Measurements from ENCODE around the gene PGAM1. TPM values are rescaled to one million over a fixed set of nuclear protein-coding genes. Genes with fewer than 3 reads are reported as not detected.
"Not testable (repeated sequence)": the region's sequence is repeated elsewhere in the genome, so short reads cannot be mapped to it uniquely, and the experiment has no call there.

Gene PGAM1
- polyA plus RNA-seq, 1 donor = 160 TPM

DNA sequence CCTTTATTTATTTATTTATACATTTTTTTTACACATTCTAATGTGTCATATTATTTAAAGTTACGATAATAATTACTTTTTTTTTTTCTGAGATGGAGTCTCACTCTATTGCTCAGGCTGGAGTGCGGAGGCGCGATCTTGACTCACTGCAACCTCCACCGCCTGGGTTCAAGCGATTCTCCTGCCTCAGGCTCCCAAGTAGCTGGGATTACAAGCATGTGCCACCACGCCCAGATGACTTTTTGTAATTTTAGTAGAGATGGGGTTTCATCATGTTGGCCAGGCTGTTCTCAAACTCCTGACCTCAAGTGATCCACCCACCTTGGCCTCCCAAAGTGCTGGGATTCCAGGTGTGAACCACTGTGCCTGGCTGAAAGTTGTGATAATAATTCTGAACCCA lies 19.5 kb upstream of the PGAM1 start:
- DNase-seq = not testable (repeated sequence)

DNA sequence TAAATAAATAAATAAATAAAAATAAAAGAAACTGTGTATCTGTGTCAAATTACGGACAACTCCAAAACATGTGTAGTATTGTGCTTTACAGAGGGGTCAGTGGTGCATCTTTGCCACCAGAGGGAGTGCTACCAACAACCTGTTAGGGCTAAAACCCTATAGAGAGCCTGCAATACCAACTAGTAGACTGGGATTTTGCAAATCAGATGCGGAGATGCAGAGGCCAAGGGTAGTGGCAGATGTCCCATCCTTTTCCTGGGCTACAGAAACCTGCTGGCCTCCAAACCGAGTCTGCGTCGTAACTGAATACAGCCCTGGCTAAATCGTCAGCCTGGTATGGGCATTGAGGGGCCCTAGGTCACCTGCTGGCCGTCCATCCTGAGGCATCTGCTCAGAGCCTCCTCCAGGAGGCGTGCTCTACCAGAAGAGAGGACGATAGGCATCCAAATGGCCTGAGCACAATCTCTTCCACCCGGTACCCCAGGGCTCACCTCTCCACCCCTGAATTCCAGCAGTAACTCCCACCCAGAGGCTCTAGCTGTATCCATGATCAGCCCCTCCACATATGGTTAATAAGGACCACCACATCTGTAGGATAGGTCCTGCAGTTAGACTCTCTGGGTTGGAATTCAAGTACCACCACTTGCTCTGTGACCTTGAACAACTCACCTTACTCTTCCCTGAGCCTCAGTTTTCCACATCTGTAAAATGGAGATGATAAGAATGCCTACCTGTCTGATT lies 18.6 kb upstream of the PGAM1 start:
- DNase-seq = peak; percentile 75

DNA sequence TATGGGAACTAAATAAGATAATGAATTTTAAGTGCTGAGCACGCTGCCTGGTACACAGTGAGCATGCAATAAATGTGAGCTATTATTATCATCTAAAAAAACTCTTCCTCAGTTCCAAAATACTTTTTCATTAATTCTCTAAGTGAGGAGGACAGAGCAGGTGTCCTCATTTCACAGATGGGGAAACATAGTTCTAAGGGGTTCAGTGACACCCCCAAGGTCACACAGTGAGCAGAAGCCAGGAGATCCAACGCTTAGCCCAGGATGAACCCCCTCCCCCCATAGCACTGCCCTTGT lies 18.1 kb upstream of the PGAM1 start:
- DNase-seq = no peak

DNA sequence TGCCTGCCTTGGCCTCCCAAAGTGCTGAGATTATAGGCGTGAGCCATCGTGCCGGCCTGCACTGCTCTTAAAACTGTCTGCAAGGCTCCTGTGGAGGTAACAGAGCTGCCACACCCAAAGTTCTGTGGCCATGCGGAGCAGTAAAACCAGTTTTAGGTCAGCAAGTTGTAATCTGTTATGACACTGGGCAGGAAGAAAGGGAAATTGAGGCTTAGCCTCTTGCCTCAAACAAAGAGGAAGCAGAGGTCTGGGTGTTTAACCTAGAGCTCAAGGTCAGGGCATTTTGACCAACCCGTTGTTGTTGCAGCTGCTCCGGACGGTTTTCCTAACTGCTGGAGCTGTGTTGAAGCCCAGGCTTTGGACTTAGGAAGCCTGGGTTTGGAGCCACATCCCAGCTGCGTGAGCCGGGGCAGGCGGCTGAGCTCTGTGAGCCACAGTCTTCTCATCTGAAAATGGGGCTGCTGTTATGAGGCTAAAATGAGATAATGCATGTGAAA lies 17.4 kb upstream of the PGAM1 start:
- DNase-seq = no peak

DNA sequence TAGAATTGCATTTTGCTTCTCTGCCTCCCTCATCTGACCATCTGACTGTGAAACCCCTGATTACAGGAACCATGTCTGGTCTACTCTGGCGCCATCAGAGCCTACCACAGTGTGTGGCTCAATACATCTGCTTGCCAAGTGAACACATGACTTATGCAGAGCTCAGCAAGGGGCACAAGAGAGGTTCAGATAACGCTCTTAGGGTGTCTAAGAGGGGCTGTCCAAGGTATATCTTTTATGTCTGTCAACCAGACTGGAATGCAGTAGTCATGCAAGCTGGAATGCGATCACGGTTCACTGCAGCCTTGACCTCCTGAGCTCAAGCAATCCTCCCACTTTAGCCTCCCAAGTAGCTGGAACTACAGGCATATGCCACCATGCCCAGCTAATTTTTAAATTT lies 14.6 kb upstream of the PGAM1 start:
- no peak for DNase-seq

DNA sequence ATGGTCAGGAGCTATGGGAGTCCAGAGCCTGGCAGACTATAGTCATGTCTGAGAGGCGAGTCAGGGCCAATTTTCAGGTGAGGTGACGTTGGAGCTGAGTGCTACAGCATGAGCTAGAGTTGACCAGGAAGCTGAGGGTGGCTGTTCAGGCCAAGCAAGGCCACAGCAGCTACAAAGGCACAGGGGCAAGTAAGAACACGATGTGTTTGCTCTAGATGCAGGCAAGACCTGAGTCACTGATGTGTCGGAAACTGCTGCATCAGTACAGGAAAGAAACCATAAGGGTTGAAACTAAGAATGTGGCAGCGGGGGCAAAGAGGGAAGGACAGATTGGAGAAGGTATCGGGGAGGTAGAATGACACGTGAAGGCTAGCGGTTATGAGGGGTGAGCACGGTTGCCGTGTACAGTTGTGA lies 13.1 kb upstream of the PGAM1 start:
- DNase-seq = no peak

DNA sequence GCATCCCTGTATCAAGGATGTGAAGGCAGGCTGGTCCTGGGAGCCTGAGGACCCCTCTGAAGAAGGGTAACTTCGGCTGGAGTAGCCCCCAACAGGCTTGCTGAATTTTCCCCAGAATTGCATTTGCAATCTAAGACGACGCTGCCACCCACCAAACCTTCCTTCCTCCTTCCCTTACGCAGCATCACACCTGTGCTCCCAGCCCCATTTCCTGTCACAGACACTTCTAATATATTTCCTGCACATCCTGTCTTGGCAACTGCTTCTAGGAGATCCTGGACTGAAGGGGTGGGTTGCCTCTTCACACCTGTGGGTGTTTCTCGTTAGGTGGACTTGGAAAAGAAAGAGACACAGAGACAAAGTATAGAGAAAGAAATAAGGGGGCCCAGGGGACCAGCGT lies 9.4 kb upstream of the PGAM1 start:
- no peak for DNase-seq

DNA sequence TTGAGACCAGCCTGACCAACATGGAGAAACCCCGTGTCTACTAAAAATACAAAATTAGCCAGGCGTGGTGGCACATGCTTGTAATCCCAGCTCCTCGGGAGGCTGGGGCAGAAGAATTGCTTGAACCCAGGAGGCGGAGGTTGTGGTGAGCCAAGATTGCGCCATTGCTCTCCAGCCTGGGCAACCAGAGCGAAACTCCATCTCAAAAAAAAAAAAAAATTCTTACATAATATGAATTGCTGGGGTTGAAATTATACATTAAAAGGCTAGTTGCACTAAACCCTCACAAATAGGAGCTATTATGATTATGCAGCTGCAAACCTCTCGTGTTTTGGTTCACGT lies 2.3 kb upstream of the PGAM1 start:
- not testable (repeated sequence) for DNase-seq

DNA sequence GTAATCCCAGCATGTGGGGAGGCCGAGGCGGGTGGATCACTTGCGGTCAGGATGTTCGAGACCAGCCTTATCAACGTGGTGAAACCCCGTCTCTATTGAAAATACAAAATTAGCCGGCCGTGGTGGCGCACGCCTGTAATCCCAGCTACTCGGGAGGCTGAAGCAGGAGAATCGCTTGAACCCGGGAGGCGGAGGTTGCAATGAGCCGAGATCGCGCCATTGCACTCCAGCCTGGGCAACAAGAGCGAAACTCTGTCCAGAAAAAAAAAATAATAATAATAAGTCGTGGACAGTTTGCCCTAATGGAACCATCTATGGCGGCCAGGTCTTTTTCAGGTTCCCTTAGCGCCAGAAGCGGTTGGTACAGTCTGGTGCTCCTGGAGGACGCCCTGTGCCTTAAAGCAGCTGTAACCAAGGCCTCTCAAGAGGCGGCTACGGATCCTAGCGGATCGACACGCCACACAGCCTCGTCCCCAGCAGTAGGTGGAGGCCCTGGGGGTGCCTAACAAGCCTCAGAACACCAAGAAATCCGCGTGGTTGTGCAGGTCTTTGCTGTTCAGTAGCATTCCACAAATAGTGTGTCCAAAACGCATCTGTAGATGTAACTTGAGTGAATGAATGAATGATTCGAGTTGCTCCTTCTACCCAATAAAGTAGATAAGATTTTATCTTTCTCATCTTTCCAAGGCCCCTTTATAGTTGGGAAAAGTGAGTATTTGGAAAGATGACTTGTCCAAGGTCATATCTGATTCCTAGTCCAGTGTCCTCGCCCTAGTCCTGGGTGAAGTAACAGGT lies 982 bp downstream of the PGAM1 start:
- no peak for DNase-seq

DNA sequence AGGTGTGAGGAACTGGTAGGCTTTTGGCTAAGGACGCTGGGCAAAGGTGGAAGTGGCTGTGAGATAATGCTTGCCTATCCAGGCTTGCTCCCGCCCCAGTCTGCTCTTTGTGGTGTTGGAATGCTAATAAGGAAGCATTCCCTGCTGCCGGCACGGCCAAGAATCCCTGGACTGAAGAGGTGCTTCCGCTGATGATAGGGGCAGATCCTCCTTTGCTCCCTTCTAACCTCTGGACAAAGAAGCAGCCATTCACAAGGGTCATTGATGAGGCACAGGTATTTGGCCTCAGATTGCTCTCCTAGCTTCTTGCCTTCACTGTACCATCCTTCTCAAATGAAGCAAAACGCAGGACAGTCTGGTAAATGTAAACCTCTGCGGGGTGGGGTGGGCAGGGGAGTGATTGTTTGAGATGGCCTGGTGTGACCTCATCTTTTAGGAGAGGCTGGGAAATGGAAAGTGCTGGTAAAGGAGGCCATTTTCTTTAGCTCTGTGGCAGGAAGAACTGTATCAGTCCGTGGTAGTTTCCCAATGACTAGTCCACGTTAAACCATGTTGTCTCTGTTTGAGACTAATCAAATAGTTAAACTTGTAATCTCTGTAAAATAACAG lies 1.7 kb downstream of the PGAM1 start:
- no peak for DNase-seq

DNA sequence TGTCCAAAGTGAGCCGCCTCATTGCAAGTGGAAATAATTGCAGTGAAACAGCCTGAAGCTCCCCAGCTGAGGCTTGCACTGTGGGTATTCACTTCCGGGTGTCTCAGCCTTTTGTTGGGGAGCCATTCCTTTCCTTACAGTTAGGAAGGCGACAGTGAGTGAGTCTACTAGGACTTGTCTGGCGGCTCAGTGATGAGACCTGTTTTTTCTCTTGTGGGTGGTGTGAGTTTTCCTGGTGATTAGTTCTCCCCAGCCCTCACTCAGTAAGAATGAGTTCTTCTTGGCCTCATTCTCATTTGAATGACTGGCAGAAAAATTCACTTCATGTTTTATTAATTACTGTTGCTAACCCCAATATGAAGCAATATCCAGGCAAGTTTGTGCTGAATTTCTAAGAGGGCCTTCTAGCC lies 2.6 kb downstream of the PGAM1 start:
- DNase-seq = no peak

DNA sequence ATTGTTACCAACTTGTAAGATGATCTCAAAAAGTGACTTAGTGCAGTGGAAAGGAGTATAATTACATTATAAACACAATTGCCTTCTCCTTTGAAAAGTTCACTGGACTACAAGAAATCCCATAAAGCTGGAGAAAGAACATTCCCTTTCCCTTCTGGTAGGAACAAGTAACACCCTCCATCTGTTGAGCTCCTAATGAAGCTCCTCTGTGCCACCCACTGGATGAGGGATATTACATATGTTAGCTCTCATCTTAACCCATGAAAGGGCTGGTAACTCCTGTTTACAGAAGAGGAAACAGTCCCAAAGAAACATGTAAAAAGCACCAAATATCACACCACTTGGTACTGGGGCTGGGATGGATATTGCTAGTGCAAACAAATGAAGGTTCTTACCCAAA lies 8.1 kb downstream of the PGAM1 start:
- DNase-seq = no peak

DNA sequence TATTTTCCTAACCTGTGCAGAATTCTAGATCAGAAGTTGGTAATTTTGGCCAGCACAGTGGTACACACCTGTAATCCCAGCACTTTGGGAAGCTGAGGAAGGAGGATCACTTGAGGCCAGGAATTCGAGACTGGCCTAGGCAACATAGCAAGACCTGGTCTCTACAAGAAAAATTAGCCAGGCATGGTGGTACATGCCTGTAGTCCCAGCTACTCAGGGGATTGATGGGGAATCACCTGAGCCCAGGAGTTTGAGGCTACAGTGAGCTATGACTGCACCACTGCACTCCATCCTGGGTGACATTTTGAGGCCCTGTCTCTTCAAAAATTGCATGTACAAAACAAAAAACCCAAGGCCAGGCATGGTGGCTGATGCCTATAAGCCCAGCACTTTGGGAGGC lies 8.6 kb downstream of the PGAM1 start:
- no peak for DNase-seq

DNA sequence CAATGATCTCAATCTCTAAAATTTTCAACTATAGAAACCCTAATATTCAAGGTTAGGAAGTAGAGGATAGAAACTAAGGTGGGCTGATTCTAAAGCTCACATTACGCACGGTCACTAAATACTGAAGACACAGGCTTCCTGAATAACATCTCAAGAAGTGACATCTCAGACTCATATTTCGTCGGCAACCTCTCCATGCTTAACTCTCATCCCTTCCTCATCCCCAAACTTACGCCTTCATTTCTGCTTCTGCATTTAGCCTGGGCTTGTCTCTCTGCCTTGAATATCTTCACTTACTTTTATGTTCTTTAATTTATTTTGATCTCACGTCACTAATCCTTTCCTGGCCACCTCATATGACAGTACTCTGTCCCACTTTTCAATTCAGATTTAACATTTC lies 9.2 kb downstream of the PGAM1 start:
- DNase-seq = no peak

DNA sequence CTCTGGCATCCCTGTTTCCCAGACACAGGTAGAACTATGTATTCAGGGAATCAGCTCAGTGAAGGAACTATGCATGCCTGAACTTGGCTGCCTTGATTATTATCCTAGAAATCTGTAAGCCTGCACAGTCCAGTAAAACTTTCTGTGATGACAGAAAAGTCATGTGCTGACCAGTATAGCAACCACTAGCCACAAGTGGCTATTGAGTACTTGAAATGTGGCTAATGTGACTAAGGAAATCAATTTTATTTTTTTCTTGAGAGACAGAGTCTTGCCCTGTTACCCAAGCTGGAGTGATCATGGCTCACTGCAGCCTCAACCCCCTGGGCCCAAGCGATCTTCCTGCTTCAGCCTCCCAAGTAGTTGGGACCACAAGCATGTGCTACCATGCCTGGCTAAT lies 16.3 kb downstream of the PGAM1 start:
- no peak for DNase-seq

DNA sequence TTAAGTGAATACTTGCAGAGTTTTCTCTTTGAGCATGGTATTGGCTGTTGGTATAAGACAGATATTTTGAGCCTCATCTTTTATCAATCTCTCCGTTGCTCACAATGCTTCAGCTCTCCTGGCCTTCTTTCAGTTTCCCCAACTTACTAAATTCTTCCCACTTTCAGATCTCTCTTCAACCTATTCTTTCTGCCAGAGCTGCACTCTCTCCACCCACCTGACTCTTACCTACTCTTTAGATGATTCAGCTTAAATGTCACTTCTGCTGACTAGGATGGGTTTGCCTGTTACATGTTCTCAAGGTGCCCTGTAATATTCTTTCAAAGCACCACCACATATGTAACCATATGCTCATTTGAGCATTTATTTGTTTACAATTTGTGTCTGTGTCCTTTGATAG lies 18.2 kb downstream of the PGAM1 start:
- DNase-seq = no peak

DNA sequence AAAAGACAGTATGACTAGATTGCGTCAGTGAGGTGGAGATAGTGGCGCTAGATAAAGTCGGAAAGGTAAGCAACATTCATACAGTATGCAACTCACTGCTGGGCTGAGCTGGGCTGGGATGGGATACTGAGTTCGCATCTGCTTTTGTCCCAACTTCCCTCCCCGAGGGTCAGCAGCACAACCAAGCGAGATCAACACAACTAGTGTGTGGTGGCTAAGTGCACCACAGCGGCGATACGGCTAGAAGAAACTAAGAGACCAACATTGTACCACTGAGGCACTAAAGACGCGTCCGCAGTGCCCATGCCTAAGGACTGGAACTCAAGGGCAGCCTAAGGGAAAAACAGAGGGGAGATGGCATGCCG lies 19.3 kb downstream of the PGAM1 start:
- DNase-seq = no peak

DNA sequence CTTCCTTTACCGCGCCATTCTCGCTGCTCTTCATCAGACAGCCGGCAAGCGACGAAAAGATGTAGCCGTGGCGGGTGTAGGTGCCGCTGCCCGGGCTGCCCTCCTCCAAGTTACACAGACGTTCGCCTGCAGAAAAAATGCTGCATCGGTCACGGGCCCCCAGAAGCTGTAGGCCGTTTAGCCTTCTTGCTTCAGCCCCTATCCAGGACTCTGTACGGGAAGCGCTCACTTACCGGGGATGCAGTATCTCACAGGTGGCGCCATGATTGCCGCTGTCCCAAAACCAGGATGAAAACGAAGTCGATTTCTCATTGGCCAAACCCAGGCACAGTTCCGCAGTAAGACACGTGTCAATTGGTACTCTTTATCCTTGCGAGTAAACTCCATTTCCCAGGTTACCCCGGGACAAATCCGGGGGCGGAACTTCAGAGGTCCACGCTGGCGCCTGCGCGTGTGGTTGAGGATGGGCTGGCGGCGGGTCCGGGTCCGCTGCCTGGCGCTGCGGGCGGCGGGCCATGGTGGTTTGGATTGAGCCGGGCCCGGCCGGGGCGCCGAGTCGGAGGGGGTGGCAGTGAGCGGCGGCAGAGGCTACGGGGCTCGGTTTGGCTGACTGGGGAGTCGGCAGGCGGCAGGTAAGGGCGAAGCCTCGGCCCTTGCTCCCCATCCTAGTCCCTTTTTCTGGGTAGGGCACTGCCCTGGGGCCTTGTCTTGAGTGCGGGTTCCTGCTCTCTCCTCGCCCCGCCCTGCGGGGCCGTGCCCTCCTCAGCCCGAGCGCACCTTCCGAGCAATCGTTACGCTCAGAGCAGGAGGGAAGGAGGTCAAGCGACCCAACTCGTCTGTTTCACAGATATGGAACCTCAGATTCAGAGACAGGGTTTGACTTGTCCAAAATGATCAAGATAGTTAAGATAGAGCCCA lies 20.0 kb downstream of the PGAM1 start, which contains the start of the genes EXOSC1 and ZDHHC16:
EXOSC1 (minus strand) TSS at position 285 of the 918 bp plus-strand sequence; CDS start at position 264, 21 bp downstream.
ZDHHC16 (plus strand) TSS at position 454 of the 918 bp plus-strand sequence. CDS start 5,501 bp downstream, outside the sequence.
- DNase-seq = peak; percentile 94

DNA sequence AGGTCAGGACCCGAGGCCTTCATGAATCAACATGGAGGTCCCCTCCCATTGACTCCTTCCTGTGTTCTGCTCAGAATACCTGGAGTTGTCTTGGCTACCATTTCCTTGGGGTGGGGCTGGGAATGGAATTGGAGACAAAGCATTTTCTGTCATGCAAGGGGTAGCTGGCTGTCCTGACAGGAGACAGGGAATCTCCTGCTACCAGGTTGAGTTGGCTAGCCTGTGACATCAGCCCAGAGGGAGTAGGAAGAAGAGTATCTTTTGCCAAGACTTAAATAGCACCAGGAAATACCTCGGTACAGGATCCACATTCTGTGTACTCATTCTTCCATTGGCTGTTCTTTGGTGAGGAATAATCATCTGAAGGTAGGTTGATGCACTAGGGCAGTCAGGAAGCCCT lies 24.8 kb downstream of the PGAM1 start:
- DNase-seq = no peak

DNA sequence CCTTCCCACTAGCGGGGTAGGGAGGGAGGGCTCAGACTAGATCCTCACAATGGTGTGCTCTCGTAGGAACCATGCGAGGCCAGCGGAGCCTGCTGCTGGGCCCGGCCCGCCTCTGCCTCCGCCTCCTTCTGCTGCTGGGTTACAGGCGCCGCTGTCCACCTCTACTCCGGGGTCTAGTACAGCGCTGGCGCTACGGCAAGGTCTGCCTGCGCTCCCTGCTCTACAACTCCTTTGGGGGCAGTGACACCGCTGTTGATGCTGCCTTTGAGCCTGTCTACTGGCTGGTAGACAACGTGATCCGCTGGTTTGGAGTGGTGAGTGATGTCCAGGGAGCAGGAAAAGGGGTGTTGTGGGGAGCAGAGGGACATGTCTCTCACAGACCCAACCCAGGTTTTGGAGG lies 25.6 kb downstream of the PGAM1 start:
- no peak for DNase-seq

DNA sequence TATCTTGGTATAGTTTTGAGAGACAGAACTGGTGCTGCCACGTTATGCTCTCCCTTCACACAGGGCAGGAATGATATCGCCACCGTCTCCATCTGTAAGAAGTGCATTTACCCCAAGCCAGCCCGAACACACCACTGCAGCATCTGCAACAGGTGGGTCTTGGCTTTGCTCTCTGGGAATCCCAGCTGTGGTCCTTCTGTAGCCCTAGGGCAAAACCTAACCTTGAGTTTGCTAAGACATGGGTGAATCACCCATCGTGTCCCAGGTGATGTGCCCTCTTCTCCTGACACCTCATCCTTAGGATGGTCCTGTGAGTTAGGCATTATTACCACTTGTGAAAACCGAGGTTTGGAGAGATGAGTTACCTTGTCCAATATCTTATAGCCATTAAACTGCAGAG lies 26.4 kb downstream of the PGAM1 start:
- no peak for DNase-seq
